Skeletal muscle tissue (tissue), 4 donors: ENCODE measurements around the gene CPAMD8. TPM values are rescaled to one million over a fixed set of nuclear protein-coding genes. Genes with fewer than 3 reads are reported as not detected.
"Not testable (repeated sequence)": the region's sequence is repeated elsewhere in the genome, so short reads cannot be mapped to it uniquely, and the experiment has no call there.

Experiments used
- H3K27ac ChIP-seq: one replicate; pipeline ENCODE4 v1.7.0; 2013; ENCODE audit warnings: mild to moderate bottlenecking, low read depth, low read length, inconsistent platforms
- H3K27me3 ChIP-seq, 3 donors: one replicate each; pipeline ENCODE4 v1.7.0; 2013; ENCODE audit warnings: low read length in 3 of 3; ENCODE audit not compliant: control insufficient read depth in 3 of 3, insufficient read depth in 3 of 3
- H3K36me3 ChIP-seq, 3 donors: one replicate each; pipeline ENCODE4 v1.7.0; 2013; ENCODE audit warnings: low read length in 3 of 3; ENCODE audit not compliant: control insufficient read depth in 3 of 3, insufficient read depth in 3 of 3
- H3K4me1 ChIP-seq, 3 donors: one replicate each; pipeline ENCODE4 v1.7.0; 2013; ENCODE audit warnings: low read length in 3 of 3, mild to moderate bottlenecking in 3 of 3; ENCODE audit not compliant: control insufficient read depth in 3 of 3, insufficient read depth in 3 of 3
- H3K4me3 ChIP-seq, 3 donors: one replicate each; pipeline ENCODE4 v1.7.0; 2013; ENCODE audit warnings: low read length in 3 of 3
- H3K9ac ChIP-seq, 3 donors: one replicate each; pipeline ENCODE4 v1.7.0; 2013; ENCODE audit warnings: low read length in 3 of 3, mild to moderate bottlenecking in 3 of 3, moderate library complexity in 2 of 3, low read depth in 1 of 3
- H3K9me3 ChIP-seq, 3 donors: one replicate each; pipeline ENCODE4 v1.7.0; 2013; ENCODE audit warnings: low read length in 3 of 3; ENCODE audit not compliant: control insufficient read depth in 3 of 3
- total RNA-seq: library from RNA; depleted of rRNA; stranded (reverse); fragments of >200 nt; gene quantifications from one replicate; pipeline ENCODE4 v1.2.3, GENCODE V29; 2014
- donor health status: Osteomylitis.

Gene CPAMD8
- total RNA-seq, 1 donor from 2014 or later = 3.7 TPM

DNA sequence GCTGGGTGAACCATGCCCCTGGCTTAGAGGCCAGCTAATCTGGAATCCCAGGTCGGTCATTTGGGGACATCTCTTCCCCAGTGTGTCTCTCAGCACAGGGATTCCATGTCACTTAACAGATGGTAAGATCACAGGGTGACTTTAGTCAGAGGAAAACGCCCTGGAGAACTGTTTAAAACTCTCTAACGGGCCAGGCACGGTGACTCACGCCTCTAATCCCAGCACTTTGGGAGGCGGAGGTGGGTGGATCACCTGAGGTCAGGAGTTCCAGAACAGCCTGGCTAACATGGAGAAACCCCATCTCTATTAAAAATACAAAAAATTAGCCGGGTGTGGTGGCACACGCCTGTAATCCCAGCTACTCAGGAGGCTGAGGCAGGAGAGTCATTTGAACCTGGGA lies 1.7 kb downstream of the CPAMD8 start:
- H3K9me3 ChIP-seq, H3K27ac ChIP-seq, H3K4me1 ChIP-seq, H3K9ac ChIP-seq, H3K4me3 ChIP-seq, H3K36me3 ChIP-seq: not testable (repeated sequence)
- peaks cover 35 to 43% (median 38%) of the 10 kb centered on the region in 3 donors for H3K27me3 ChIP-seq

DNA sequence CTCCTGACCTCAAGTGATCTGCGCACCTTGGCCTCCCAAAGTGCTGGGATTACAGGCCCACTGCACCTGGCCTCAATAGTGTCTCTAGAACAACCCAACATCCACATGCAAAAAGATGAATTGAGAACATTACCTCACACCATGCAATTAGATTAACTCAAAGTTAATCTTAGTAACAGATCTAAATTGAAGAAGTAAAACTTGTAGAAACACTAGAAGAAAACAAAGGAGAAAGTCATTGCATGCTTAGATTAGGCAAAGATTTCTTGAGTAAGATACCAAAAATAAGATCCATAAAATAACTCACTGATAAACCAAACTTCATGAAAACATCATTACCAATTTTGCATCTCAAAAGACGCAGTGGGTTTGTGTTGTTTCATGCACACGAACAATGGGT lies 2.8 kb downstream of the CPAMD8 start:
- H3K36me3 ChIP-seq = no peaks in the 10 kb centered on the region
- peaks cover 35 to 40% (median 37%) of the 10 kb centered on the region in 3 donors for H3K27me3 ChIP-seq
- no peaks in the 10 kb centered on the region for H3K4me1 ChIP-seq
- peaks cover 4 to 7% (median 4%) of the 10 kb centered on the region in 3 donors for H3K9me3 ChIP-seq
- H3K9ac ChIP-seq = no peak overlapping the region
- H3K27ac ChIP-seq = no peak overlapping the region
- H3K4me3 ChIP-seq = no peak overlapping the region

DNA sequence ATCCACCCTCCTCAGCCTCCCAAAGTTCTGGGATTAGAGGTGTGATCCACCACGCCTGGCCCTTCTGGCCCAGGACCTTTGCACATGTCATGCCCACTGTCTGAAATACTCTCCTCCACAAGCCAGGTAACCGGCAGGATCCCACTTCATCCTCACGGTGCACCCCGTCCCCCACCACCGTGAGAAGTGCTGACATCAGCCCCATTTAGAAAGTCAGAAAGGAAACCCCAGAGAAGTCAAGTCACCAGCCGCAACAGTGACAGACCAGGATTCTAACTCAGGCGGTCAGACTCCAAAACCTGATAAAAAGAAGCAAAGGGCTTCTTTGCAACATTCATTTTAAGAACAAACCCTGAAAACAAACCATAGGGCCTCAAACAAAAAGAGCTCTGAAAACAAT lies 3.9 kb downstream of the CPAMD8 start:
- Histone ChIP-seq H3K27me3 (peaks cover 25 to 31% (median 26%) of the 10 kb centered on the region in 3 donors), H3K27ac (no peak overlapping the region), H3K9me3 (peaks cover 4 to 7% (median 4%) of the 10 kb centered on the region in 3 donors), H3K4me1 (no peaks in the 10 kb centered on the region), H3K36me3 (no peaks in the 10 kb centered on the region), H3K9ac (no peak overlapping the region), H3K4me3 (no peak overlapping the region)

DNA sequence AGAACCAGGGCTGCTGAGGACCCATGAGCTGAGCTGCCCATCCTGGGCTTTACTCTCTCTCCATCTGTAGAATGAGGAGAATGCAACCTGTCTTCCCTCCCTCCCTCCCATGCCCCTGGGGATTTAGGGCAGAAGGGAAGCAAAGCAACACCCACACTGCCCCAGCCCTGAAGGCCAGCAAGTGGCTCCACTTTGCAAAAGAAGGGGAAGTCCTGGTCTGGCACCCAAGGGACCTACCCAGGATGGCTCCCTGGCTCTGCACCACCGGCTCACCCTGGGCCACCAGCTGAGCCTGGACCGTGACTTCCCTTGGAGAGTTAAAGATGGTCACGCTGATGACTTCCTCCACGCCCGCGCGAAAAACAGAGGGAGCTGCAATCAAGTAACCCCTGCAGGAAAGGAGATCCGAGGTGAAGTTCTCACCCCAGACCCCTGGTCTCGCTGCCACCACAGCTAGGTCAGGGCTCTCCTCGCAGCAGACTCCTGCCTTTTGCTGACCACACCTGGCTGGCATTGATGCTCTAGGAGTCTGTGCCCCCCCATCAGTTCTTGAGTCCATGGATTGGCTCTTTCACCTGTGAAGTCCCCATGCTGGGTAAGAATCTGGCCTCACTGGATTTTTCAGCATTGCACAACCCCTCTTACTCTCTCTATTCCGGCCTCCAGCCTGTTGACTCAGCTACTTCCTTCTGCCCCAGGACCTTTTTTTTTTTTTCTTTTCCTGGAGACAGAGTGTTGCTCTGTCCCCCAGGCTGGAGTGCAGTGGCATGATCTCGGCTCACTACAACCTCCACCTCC lies 4.6 kb downstream of the CPAMD8 start:
- H3K27me3 ChIP-seq = peaks cover 19 to 24% (median 21%) of the 10 kb centered on the region in 3 donors
- H3K4me3 ChIP-seq = no peak overlapping the region
- no peak overlapping the region for H3K9ac ChIP-seq
- H3K9me3 ChIP-seq = peaks cover 4 to 7% (median 4%) of the 10 kb centered on the region in 3 donors
- H3K27ac ChIP-seq = no peak overlapping the region
- H3K4me1 ChIP-seq = no peaks in the 10 kb centered on the region
- no peaks in the 10 kb centered on the region for H3K36me3 ChIP-seq

DNA sequence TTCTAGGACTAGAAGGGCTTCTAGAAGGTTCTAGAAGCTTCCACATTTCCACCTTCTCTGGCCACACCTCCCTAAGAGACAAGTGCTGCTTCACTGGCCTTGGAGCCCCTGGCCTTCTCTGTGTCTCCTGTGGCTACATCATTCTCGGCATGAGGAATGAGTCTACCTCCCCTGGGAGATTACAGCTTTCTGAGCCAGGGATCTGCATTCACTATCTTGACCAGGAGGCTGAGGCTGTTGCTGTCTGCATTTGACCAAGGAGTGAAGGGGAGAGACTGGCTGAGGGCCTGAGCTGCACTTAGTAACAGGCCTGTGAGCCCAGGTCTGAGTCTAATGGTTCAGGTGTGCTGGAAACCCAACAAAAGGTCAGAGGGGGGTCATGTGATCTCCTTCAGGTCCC lies 5.3 kb downstream of the CPAMD8 start:
- Histone ChIP-seq H3K27me3 (peaks cover 19 to 24% (median 20%) of the 10 kb centered on the region in 3 donors), H3K27ac (no peak overlapping the region), H3K36me3 (no peaks in the 10 kb centered on the region), H3K4me1 (no peaks in the 10 kb centered on the region), H3K9me3 (peaks cover 4 to 7% (median 4%) of the 10 kb centered on the region in 3 donors), H3K9ac (no peak overlapping the region), H3K4me3 (no peak overlapping the region)

DNA sequence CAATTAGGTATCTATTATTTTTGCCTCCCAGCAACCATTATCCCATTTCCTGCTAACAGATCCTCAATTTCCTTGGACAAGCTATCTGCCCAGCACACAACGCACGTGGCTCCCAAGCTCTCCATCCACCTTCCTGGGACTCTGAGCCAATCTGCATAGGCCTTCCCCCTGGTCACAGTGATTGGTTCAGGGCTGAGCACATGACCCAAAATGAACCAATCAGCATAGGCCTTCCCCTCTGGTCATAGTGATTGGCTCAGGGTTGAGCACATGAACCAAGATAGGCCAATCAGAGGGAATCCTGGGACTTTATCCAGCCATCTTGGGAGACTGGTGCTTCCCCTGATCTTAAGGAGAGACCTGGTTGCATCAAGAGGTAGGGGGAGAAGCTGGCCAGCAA lies 5.8 kb downstream of the CPAMD8 start:
- Histone ChIP-seq H3K9ac (no peak overlapping the region), H3K27ac (no peak overlapping the region), H3K36me3 (no peaks in the 10 kb centered on the region), H3K9me3 (peaks cover 4 to 7% (median 4%) of the 10 kb centered on the region in 3 donors), H3K27me3 (peaks cover 14 to 19% (median 16%) of the 10 kb centered on the region in 3 donors), H3K4me3 (no peak overlapping the region), H3K4me1 (no peaks in the 10 kb centered on the region)

DNA sequence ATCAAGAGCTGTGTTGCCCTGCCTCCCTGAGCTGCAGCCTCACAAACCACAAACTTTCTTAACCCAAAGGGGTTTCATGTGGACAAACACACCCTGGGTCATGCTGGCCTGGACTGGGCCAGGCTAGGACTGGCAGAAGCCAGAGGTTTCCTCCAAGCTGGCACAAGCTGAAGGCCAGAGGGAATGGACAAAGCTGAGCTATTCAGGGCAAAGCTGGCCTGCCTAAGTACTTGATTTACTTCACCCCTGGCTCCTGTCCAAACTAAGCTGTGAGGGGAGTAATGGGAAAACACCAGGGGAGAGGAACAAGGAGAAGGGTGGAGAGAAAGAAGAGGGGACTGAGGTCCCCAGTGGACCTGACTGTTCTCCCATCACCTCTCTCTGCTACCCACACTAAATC lies 6.2 kb downstream of the CPAMD8 start:
- H3K36me3 ChIP-seq = no peaks in the 10 kb centered on the region
- H3K9me3 ChIP-seq = peaks cover 4 to 7% (median 4%) of the 10 kb centered on the region in 3 donors
- H3K4me3 ChIP-seq = no peak overlapping the region
- no peaks in the 10 kb centered on the region for H3K4me1 ChIP-seq
- no peak overlapping the region for H3K9ac ChIP-seq
- H3K27ac ChIP-seq = no peak overlapping the region
- peaks cover 14 to 16% (median 15%) of the 10 kb centered on the region in 3 donors for H3K27me3 ChIP-seq

DNA sequence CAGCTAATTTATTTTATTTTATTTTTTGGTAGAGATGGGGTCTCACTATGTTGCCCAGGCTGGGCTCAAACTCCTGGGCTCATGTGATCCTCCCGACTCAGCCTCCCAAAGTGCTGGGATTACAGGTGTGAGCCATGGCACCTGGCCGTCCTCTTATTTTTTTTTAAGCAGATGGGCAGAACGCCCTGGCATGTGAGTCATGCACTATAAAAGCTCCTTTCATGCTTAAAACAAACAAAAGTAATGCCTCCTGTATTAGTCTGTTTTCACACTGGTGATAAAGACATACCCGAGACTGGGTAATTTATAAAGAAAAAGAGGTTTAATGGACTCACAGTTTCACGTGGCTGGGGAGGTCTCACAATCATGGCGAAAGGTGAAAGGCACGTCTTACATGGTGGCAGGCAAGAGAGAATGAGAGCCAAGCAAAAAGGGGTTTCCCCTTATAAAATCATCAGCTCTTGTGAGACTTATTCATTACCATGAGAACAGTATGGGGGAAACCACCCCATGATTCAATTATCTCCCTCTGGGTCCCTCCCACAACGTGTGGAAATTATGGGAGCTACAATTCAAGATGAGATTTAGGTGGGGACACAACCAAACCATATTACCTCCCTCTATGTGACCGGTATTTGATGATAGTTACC lies 12.3 kb downstream of the CPAMD8 start:
- H3K36me3 ChIP-seq, H3K27ac ChIP-seq: not testable (repeated sequence)

DNA sequence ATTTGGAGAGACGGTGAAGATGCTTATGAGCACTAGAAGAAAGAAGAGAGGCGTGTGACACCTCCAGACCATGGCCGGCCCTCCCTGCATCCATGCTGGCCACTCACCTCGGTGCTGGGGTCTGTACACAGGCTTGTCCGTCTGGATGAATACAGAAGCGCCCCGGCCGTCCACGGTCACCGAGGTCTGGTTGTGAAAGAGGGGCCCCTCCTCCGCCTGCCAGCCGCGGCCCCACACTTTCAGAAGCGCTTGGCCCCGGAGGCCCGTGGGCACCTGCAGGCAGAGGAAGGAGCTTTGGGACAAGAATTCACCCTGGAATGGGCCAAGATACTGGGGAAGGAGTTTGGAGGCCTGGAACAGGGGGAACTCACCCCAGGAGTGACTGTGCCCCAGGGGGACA lies 15.1 kb downstream of the CPAMD8 start:
- Histone ChIP-seq H3K27me3 (peaks cover 0 to 7% (median 5%) of the 10 kb centered on the region in 3 donors), H3K36me3 (no peaks in the 10 kb centered on the region)

More for the DNA sequence above, 12.3 kb downstream of the CPAMD8 start:
- not testable (repeated sequence) for H3K27me3 ChIP-seq, H3K9ac ChIP-seq, H3K4me1 ChIP-seq, H3K4me3 ChIP-seq, H3K9me3 ChIP-seq

DNA sequence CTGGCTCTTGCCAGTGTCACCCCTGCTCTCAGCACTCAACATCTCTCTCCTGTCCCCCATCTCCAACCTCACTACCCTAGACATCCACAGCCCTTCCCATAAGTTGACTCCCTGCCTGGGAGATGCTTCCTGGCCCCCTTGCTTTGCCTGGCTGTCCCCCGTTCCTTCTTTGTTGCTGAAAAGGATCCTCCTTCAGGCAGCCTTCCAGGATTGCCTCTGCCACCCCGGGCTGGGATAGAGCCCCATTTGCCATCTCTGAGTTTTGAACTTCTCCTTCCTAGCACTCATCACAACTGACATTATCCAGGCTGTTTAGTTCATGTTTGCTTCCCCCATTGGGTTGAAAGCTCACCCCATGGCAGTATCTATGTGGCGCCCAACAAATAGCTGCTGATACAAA lies 20.0 kb downstream of the CPAMD8 start:
- Histone ChIP-seq H3K4me3 (no peak overlapping the region), H3K36me3 (no peaks in the 10 kb centered on the region), H3K4me1 (no peaks in the 10 kb centered on the region), H3K9me3 (no peaks in the 10 kb centered on the region), H3K9ac (no peak overlapping the region), H3K27ac (no peak overlapping the region), H3K27me3 (peaks cover 0 to 7% (median 4%) of the 10 kb centered on the region in 3 donors)

More for the DNA sequence above, 15.1 kb downstream of the CPAMD8 start:
- no peak overlapping the region for H3K27ac ChIP-seq
- H3K9ac ChIP-seq = no peak overlapping the region
- H3K4me1 ChIP-seq = no peaks in the 10 kb centered on the region
- H3K4me3 ChIP-seq = no peak overlapping the region
- no peaks in the 10 kb centered on the region for H3K9me3 ChIP-seq
